Measurements from ENCODE around the gene TSPAN19. TPM values are rescaled to one million over a fixed set of nuclear protein-coding genes. Genes with fewer than 3 reads are reported as not detected.

Gene TSPAN19
- total RNA-seq, 1 experiment from 2014 or later, result not detected

DNA sequence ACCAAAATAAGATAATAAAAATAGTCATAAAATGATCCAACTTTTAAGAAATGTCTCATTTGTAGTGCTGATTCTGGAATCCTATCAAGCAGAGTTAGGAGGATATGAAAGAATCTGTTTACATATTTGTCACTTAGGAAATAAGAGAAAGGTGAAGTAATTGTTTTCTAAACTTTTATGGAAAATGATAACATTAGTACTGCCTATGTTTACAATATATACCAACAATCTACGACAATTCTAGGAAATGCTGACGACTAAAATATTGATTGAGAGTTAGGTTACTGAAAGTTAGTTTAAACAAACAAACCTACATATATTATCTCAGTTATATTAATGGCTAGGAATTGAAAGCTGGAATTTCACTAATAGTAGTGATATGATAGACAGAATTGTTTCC lies 18.0 kb downstream of the TSPAN19 start:
- Histone ChIP-seq H3K79me2 (ENCODE audit: insufficient read depth, low read length) (no peaks in the 10 kb centered on the region), H2AK5ac (ENCODE audit: insufficient read length, low read length) (no peak overlapping the region), H2BK5ac (ENCODE audit: insufficient read length, low read length) (no peak overlapping the region), H3K18ac (ENCODE audit: insufficient read length, low read depth, low read length) (no peak overlapping the region), H3K4me2 (ENCODE audit: insufficient read depth, insufficient read length, low read length) (no peak overlapping the region), H3K23me2 (ENCODE audit: insufficient read length, low read depth, low read length, poor library complexity, severe bottlenecking) (no peaks in the 10 kb centered on the region), H3K79me1 (ENCODE audit: insufficient read depth, low read depth, low read length, poor library complexity, severe bottlenecking) (no peaks in the 10 kb centered on the region), H3K9me3 (ENCODE audit: control insufficient read depth, low read depth, low read length) (no peaks in the 10 kb centered on the region), H2BK15ac (ENCODE audit: low read depth, low read length) (no peak overlapping the region), H3K9ac (ENCODE audit: extremely low read depth, insufficient read length, low read length) (no peak overlapping the region), H4K91ac (ENCODE audit: insufficient read length, low read depth, low read length) (no peak overlapping the region), H4K5ac (ENCODE audit: insufficient read length, low read depth, low read length) (no peak overlapping the region), H3K27ac (ENCODE audit: insufficient read length, low read depth, low read length) (no peak overlapping the region), H3K23ac (ENCODE audit: insufficient read length, low read depth, low read length) (no peak overlapping the region), H2BK20ac (ENCODE audit: low read depth, low read length, poor library complexity, severe bottlenecking) (no peak overlapping the region), H3K56ac (ENCODE audit: insufficient read length, low read depth, low read length) (no peak overlapping the region), H4K20me1 (ENCODE audit: control insufficient read depth, insufficient read depth, insufficient read length) (no peaks in the 10 kb centered on the region), H3T11ph (ENCODE audit: low read length) (no peak overlapping the region), H3K4ac (ENCODE audit: low read depth, low read length) (no peak overlapping the region), H3K4me1 (ENCODE audit: insufficient read depth, low read length) (no peaks in the 10 kb centered on the region), H4K8ac (replicated peaks; ENCODE audit: insufficient read length, low read depth, low read length) (no peak overlapping the region), H2BK120ac (ENCODE audit: low read depth, low read length, poor library complexity, severe bottlenecking) (no peak overlapping the region), H2BK12ac (ENCODE audit: insufficient read length, low read depth, low read length) (no peak overlapping the region), H2AFZ (ENCODE audit: low read length) (no peak overlapping the region), H3K14ac (ENCODE audit: insufficient read depth, low read length) (no peak overlapping the region), H3K27me3 (ENCODE audit: insufficient read depth, low read length) (no peaks in the 10 kb centered on the region)
- no peaks in the 10 kb centered on the region for H3K9me3 Mint-ChIP-seq
- H3K4me1 Mint-ChIP-seq, result peaks cover 6 to 9% of the 10 kb centered on the region in 2 experiments
- WGBS (ENCODE audit: extremely low coverage, insufficient read length, low lambda C conversion rate), result no CpG with 5 or more reads among the region's 2 CpGs
- no peak overlapping the region for H3K27ac Mint-ChIP-seq
- no peak for DNase-seq
- no peaks in the 10 kb centered on the region for H3K36me3 Mint-ChIP-seq (ENCODE audit: insufficient read depth in 1 of 3, low read depth in 3 of 3)
- H3K27me3 Mint-ChIP-seq (ENCODE audit: low read depth), result no peaks in the 10 kb centered on the region
- no peak for TF ChIP-seq CTCF (conservative IDR thresholded peaks at IDR 0.05)
- H3K4me3 Mint-ChIP-seq, result no peak overlapping the region
